COLO829 (cell line): ENCODE results near the gene MEF2C.

Experiments used
- DNase-seq: peaks from one replicate; pipeline ENCODE4 v3.0.0; 2012; ENCODE audit warnings: low spot score

MEF2C gene

DNA sequence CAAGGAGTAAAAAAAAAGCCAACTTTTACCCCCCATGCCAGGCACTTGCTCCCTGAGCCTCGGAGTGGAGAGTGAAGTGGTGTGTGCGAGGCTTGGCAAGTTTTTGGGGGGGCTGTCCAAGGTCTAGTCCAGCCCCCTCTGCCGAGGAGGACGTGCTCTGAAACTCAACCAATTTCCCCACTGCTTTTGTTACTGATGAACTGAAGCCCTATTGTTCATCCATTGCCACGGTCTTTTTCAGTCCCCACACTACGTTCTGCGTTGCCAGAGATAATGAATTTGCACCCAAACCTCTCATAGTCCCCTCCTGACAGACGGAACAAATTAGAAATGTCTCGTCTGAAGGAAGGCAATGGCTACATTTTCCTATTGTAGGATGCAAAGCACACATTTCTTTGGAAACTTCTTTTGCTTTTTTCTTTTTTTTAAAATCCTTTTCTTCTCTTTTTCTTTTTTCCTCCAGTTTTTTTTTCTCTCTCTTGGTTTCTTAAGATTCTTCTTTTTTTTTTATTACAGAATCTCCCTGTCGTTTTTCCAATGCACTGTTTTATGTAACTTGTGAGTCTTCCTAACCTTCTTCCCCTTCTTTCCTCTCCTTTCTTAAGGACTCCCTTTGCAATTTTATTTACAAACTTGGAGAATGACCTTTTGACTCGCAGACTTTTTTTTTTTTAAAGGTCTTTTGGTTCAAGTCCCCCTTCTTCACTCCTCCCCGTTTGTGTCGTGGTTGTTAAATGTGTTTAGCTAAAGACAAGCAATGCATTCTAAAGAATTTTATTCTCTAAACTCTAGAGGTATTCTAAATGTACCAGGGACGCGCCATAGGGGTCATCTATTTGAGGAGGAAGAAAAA is 209.5 kb downstream of the MEF2C start:
- no peak for DNase-seq

DNA sequence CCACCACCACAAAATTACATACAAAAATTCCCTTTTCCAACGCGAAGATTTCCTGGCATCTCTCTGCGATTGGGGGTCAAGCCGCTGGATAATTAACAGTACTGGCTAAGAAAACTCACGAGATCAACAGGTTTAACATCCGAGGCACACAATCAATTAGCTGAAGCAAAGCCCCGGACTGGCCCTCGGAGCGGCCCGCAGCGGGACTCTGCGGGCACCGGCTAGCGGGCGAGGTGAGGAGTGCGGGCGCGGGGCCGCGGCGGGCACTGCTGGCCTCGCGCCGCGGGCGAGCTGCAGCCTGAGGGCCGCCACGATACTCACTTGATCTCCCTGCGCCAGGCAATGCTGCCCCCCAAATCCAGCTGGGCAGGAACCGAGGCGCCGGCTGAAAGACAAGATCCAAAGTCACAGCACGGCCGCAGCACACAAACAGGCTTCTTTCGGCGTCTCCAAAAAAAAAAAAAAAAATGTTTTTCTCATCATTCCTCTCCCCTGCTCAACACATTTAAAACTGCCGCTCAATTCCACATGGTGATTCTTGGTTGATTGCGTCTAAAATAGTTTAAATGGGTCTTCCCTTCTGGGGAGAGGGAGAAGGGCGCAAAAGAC is 210.2 kb downstream of the MEF2C start:
- no peak for DNase-seq

DNA sequence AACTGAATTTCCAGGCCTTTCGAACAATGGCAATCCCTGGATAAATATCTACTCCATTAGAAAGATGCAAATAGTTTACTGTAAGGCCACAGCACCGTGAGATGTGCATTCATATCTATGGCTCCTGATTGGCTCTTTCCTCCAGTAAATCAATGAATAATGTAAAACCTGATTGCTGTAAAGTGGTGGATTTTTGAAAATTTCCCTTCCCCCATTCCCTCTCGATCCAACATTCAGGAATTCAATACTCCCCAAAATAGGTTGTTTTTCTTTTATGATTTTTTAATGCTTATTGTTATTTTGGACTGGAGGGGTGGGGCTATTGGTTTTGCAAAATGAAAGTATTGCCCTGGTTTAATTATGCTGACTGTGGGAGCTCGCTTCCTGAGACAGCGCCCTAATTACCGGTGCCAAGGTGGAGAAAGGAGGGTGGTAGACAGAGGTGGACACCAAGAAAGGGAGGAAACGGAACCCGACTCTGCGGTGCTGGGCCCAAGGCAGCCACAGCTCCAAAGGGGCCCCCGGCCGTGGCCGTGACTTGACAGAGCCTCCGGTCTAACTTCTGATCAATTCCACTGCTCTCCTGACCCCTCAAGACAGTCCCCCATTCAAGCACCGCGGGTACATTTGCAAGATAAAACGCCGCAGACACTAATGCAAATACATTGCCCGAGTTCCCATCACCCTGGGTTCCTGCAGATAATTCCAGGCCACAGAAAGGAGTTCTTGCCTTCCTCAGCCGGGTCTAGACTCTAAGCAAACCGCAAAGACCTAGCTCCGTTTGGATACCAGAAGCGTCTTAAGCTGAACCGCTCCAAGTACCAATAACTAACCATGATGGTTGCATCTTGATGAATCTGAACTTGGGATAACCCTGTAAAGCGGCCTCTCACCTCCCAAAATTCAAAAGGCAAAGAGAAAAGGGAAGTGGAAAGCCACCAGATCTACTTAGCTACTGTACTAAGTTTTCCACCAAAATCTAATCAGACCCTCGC is 211.2 kb downstream of the MEF2C start:
- DNase-seq = no peak

DNA sequence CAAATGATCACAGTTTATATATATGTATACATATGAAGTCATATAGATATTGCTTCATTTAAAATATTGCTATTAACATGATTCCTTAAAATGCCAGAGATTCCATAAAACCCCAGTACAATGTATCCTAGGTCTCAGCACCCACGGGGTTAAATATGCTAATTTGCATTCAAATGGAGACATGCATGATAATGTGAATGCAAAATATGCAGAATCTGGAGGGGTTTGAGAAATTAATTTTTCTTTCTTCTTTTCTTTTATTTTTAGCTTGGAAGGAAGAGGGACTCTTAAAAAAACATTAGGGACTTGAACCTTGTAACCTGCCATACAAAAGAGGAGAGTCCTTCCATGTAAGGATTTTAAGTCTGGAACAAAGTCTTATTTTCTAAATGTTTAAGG is 211.9 kb downstream of the MEF2C start:
- DNase-seq = no peak

DNA sequence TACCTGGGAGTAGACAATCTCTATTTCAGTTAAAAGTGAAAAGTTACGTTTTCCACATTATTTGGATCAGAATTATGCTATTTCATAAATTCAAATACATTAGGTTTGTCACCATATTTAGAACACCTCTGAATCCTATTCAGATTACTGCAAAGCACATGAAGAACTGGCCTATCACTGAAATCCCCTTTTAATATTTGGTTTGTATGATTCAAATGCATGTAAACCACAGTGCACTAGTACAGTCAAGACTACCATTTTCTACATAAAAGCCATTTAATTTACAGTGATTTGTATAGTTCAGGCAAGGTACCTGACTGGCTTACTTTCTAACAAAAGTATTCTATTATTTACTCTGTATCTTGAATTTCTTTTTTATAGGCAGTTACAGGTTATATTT is 212.5 kb downstream of the MEF2C start:
- DNase-seq = no peak

DNA sequence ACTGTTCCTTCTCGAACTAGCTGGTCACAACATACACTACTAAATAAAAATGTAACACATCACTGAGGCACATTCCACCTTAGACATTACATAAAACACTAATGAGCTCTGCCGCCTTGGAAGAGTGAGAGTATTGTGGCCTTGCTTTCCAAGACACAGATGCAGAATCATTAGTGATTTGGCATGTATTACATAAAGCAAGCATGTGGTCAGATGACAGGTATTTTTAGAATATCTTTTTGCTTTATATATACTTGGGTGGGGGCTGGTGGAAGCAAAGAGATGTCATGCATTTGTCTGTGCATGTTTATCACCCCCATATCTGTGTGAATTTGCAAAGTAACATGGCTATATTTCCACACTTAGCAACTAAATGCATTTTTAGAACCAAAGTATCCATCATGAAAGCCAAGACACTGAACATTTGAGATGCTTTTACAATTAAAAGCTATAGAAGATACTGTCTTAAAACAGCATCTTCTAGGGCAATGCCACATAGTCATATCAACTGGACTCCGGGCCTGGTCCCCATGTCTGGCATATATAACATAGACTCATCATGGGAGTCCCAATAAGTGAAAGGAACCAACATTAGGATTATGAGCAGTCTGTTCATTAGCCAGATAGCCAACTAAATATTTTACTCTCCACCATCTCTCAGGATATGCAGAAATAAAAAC is 213.5 kb downstream of the MEF2C start:
- no peak for DNase-seq

DNA sequence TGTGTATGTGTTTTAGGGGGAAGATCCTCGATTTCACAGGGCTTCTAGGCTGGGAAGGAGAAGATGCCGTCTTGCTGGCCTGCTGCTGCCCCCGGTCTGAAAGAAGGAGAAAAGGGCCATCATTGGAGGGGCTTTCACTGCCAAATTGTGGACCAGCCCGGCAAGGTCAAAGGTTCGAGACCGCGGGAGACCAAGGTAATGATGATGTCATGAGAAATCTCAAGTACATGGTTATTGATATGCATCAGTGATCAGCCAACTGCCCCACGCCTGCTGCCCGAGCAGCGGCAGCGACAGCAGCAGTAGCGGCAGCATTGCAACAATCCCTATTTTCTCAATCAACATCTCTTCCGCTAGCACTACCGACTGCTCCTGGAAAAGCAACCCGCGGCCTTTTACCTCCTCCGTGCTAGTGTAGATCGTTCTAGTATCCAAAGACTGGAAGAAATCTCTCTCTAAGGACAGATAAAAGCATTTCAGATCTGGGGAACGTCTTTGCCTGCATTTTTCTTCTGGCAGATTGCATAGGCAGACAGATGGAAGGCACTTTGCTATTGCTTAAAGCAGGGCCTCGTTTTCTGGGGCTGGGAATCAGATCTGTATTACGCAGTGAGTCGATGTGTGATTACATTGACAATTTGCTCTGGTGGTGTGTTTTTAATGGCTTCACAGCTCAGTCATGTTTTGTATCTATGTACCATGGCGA is 215.3 kb downstream of the MEF2C start:
- DNase-seq = no peak
